ENCODE measurements around the gene UBAP1L.

The UBAP1L gene

DNA sequence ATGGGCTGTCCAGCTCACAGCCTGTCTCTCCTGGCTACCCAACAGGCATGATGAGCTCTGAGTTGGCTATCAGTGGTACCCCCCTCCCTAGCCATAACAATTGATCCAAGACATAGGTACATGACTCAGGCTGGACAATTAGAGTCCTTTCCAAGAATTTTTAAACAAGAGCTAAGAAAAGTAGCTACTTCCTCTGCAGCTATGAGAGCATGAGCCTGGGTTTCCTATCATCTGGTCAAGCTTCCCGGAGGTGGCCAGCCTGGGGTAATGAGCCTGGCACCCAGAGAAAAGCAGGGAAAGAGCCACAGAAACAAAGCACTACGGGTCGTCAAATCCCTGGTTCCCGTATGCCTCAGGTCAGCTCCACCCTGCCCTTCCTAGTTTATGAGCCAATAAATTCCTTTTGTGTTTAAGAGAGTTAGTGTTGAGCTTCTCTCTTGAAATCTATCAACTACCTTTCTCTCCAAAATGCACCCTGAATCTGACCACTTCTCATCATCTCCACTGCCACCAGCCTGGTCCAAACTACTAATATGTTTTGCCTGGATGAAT lies 72.1 kb downstream of the UBAP1L start:
- DNase-seq (ENCODE audit: low spot score) = no peak
